K562 (cell line): Measurements from ENCODE around the gene RALGAPB. TPM values are rescaled to one million over a fixed set of nuclear protein-coding genes. Genes with fewer than 3 reads are reported as not detected.

Source experiments
- ATAC-seq: fragments of 200-7000 bp; cut with Tn5 transposase; 3 replicates; pipeline ENCODE4 v1.9.1; 2020; ENCODE audit warnings: moderate library complexity
- BruUV-seq: library from RNA; stranded (reverse); fragments of 400-500 nt; replicated peaks from 2 replicates; lab custom pipeline; 2021; lab: Mats Ljungman, UMichigan
- CTCF ChIA-PET: fragments of 300-600 bp; formaldehyde crosslinking; extraction: SDS; loops from one replicate; lab custom pipeline; 2021; ENCODE audit warnings: low intra/inter-chr PET ratio; lab: Yijun Ruan, JAX
- POLR2A ChIA-PET: fragments of 300-600, 350-650 bp; sonication (Branson Sonifier 250); formaldehyde crosslinking; extraction: SDS; loops from one replicate; lab custom pipeline; 2021; ENCODE audit warnings: antibody characterized with exemption, inconsistent platforms; lab: Yijun Ruan, JAX
- DNase-seq, 4 experiments: peaks; one replicate each; pipeline versions ENCODE4 v3.0.0 to v3.0.0-alpha.2; 2011 to 2018; ENCODE audit warnings: low spot score in 3 of 4, mixed read lengths in 3 of 4; ENCODE audit errors: extremely low read depth in 1 of 4
- FAIRE-seq: peaks from 2 replicates; lab custom pipeline; 2011; peaks lifted over from hg19 to GRCh38; lab: Jason Lieb, UNC
- H2AFZ ChIP-seq: 2 replicates; pipeline ENCODE4 v1.6.0; 2011; ENCODE audit warnings: low read depth, low read length, control low read depth, inconsistent platforms
- H3K27ac ChIP-seq: fragments of 200-600 bp; 3 replicates; pipeline ENCODE4 v1.8.0; 2011; ENCODE audit warnings: low read depth, mild to moderate bottlenecking, control low read depth, inconsistent platforms, low read length, moderate library complexity, mixed read lengths; ENCODE audit errors: extremely low read depth
- H3K27me3 ChIP-seq, 2 experiments: fragments of 300-600 bp in 1 of 2; 2 replicates in 1 of 2; 3 replicates in 1 of 2; pipeline versions ENCODE4 v1.6.0 to v1.8.0; 2011; ENCODE audit warnings: inconsistent platforms in 2 of 2, low read length in 2 of 2, mild to moderate bottlenecking in 1 of 2, mixed read lengths in 1 of 2, moderate library complexity in 1 of 2; ENCODE audit not compliant: control insufficient read depth in 2 of 2, insufficient read depth in 2 of 2
- H3K36me3 ChIP-seq: fragments of 300-600 bp; 3 replicates; pipeline ENCODE4 v1.8.0; 2011; ENCODE audit warnings: mild to moderate bottlenecking, low read length, inconsistent platforms; ENCODE audit not compliant: control insufficient read depth, insufficient read depth
- H3K4me1 ChIP-seq, 2 experiments: fragments of 200-600 bp in 1 of 2; replicated peaks in 1 of 2; 2 replicates in 1 of 2; 3 replicates in 1 of 2; pipeline versions ENCODE4 v1.5.1 to v1.8.0; 2011; ENCODE audit warnings: inconsistent platforms in 2 of 2, low read length in 2 of 2, mild to moderate bottlenecking in 1 of 2, mixed read lengths in 1 of 2, moderate library complexity in 1 of 2; ENCODE audit not compliant: control insufficient read depth in 2 of 2, insufficient read depth in 2 of 2
- H3K4me2 ChIP-seq: 2 replicates; pipeline ENCODE4 v1.6.1; 2011; ENCODE audit warnings: low read length, control low read depth, inconsistent platforms, mixed read lengths; ENCODE audit not compliant: insufficient read depth
- H3K4me3 ChIP-seq: fragments of 200-600 bp; sonication (generic), shearing (Covaris generic); 2 replicates; pipeline ENCODE4 v1.5.1; 2016; ENCODE audit warnings: control low read depth, inconsistent platforms
- H3K79me2 ChIP-seq: fragments of 200-600 bp; 3 replicates; pipeline ENCODE4 v1.8.0; 2011; ENCODE audit warnings: low read length, inconsistent platforms; ENCODE audit not compliant: control insufficient read depth, insufficient read depth
- H3K9ac ChIP-seq, 2 experiments: 2 replicates each; pipeline versions ENCODE4 v1.6.0 to v1.6.1; 2011; ENCODE audit warnings: low read depth in 2 of 2, low read length in 2 of 2, control low read depth in 1 of 2, inconsistent platforms in 1 of 2, mild to moderate bottlenecking in 1 of 2, mixed read lengths in 1 of 2; ENCODE audit not compliant: insufficient read depth in 1 of 2
- H3K9me1 ChIP-seq: one replicate; pipeline ENCODE4 v1.6.0; 2011; ENCODE audit warnings: inconsistent platforms, mild to moderate bottlenecking, low read length, moderate library complexity; ENCODE audit not compliant: control insufficient read depth, insufficient read depth
- H3K9me3 ChIP-seq: replicated peaks from 2 replicates; pipeline ENCODE4 v1.5.1; 2011; ENCODE audit warnings: low read depth, low read length, inconsistent platforms; ENCODE audit not compliant: control insufficient read depth, insufficient read depth
- H4K20me1 ChIP-seq: replicated peaks from 2 replicates; pipeline ENCODE4 v1.6.1; 2011; ENCODE audit warnings: low read length, inconsistent platforms, mixed read lengths; ENCODE audit not compliant: control insufficient read depth, insufficient read depth
- NR2C1 ChIP-seq, 2 experiments: fragments of 450-650 bp; IDR thresholded peaks; 2 replicates each; pipeline ENCODE4 v1.6.1; 2017; ENCODE audit warnings: mild to moderate bottlenecking in 2 of 2, antibody characterized with exemption in 1 of 2, inconsistent platforms in 1 of 2, missing compliant biosample characterization in 1 of 2, missing genetic modification characterization in 1 of 2
- PCBP1 ChIP-seq: fragments of 200-400 bp; formaldehyde crosslinking; IDR thresholded peaks from 2 replicates; pipeline ENCODE4 v1.6.1; 2018; ENCODE audit warnings: mild to moderate bottlenecking, low read depth, low read length; ENCODE audit not compliant: poor library complexity, severe bottlenecking
- WGBS: fragments of 100-300 bp; shearing (Covaris generic); methylation state at CpG from one replicate; pipeline ENCODE4 v1.1.6; 2016; ENCODE audit warnings: low coverage, mixed read lengths; ENCODE audit not compliant: insufficient coverage; ENCODE audit errors: missing lambda C conversion rate; 5-methylcytosine and 5-hydroxymethylcytosine counted together
- in situ Hi-C: fragments of 300-500 bp; cut with MboI; formaldehyde crosslinking; loops from 4 replicates; pipeline ENCODE4 v1.15.0; 2018; ENCODE audit warnings: inconsistent platforms, mixed read lengths
- intact Hi-C: fragments of 100-400 bp; cut with micrococcal nuclease; formaldehyde crosslinking; loops from 2 replicates; pipeline ENCODE4 v1.14.2; 2022
- polyA plus RNA-seq, 8 experiments: library from polyadenylated mRNA; depleted of rRNA in 4 of 8; stranded (reverse) in 5 of 8; unstranded in 3 of 8; fragments of >200 nt; fragmentation: Nextera tagmentation in 2 of 8; fragmentation: Illumina TruSeq in 1 of 8; extraction: Ambion mirVana in 2 of 8; extraction: Trizol in 1 of 8; gene quantifications; 2 replicates each; pipeline versions ENCODE4 v1.2.1 to v1.2.3, GENCODE V29; 2011 to 2014; ENCODE audit warnings: inconsistent platforms in 1 of 8, missing spikeins in 1 of 8
- total RNA-seq, 7 experiments: library from RNA; depleted of rRNA in 6 of 7; stranded (reverse); fragments of >200 nt in 6 of 7; fragmentation: Illumina TruSeq in 2 of 7; extraction: Trizol in 2 of 7; gene quantifications; 2 replicates each; pipeline versions ENCODE4 v1.2.1 to v1.2.3, GENCODE V29; 2011 to 2021; ENCODE audit warnings: low replicate concordance in 1 of 7
- TF ChIP-seq, protein P1 (sequence below): fragments of 450-650 bp; IDR thresholded peaks from 2 replicates; pipeline ENCODE4 v1.6.1; 2016; ENCODE audit warnings: missing biosample characterization, missing genetic modification characterization
- TF ChIP-seq, protein P2 (sequence below): fragments of 250-450 bp; sonication (Bioruptor Pico); IDR thresholded peaks from 2 replicates; pipeline ENCODE4 v1.4.0; 2020; ENCODE audit warnings: mild to moderate bottlenecking, moderate library complexity, borderline replicate concordance

The RALGAPB gene
- total and polyA plus RNA-seq, 9 of the 15 experiments (the other 6 are each of a cell fraction or from before 2014, with no cell fraction given): 4.3 to 25.6 (median 13.6) TPM

DNA sequence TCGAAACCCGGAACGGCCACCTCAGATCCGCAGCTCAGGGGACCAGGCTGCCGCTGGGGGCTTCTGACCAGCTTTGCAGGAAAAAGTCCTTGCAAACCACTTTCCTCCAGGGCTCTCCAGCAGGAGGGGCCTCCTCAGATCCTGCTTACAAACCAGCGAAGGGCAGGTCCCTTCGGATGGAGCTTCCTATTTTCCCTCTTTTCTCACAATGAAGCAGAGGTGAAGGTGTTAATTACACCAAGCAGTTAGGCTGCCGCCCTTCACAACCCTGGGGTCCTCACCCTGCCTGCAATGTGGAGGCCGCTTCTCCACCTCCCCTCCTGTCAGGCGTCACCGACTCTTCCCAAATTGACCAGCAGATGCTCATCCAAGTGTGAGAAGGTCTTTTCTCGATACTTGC lies 134.7 kb downstream of the RALGAPB start:
- H3K36me3 ChIP-seq: no peaks in the 10 kb centered on the region
- no peak overlapping the region for H3K27ac ChIP-seq
- ATAC-seq (no peak), DNase-seq (no peak), FAIRE-seq (no peak)
- no peaks in the 10 kb centered on the region for H3K9me1 ChIP-seq
- H3K4me1 ChIP-seq: no peaks in the 10 kb centered on the region
- no peaks in the 10 kb centered on the region for H4K20me1 ChIP-seq
- no peaks in the 10 kb centered on the region for H3K9me3 ChIP-seq
- CTCF ChIA-PET: no interaction called here
- 2% methylated on average over 12 of the region's 12 CpGs for WGBS
- POLR2A ChIA-PET: interaction anchor here (0.6 kb wide), 1 partner anchor 201 kb away, joined by 3 read pairs; no protein-coding TSS in a partner anchor
- TF ChIP-seq, protein P1, sequence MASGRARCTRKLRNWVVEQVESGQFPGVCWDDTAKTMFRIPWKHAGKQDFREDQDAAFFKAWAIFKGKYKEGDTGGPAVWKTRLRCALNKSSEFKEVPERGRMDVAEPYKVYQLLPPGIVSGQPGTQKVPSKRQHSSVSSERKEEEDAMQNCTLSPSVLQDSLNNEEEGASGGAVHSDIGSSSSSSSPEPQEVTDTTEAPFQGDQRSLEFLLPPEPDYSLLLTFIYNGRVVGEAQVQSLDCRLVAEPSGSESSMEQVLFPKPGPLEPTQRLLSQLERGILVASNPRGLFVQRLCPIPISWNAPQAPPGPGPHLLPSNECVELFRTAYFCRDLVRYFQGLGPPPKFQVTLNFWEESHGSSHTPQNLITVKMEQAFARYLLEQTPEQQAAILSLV (tag): no peak
- no peak for TF ChIP-seq PCBP1
- TF ChIP-seq, protein P2, sequence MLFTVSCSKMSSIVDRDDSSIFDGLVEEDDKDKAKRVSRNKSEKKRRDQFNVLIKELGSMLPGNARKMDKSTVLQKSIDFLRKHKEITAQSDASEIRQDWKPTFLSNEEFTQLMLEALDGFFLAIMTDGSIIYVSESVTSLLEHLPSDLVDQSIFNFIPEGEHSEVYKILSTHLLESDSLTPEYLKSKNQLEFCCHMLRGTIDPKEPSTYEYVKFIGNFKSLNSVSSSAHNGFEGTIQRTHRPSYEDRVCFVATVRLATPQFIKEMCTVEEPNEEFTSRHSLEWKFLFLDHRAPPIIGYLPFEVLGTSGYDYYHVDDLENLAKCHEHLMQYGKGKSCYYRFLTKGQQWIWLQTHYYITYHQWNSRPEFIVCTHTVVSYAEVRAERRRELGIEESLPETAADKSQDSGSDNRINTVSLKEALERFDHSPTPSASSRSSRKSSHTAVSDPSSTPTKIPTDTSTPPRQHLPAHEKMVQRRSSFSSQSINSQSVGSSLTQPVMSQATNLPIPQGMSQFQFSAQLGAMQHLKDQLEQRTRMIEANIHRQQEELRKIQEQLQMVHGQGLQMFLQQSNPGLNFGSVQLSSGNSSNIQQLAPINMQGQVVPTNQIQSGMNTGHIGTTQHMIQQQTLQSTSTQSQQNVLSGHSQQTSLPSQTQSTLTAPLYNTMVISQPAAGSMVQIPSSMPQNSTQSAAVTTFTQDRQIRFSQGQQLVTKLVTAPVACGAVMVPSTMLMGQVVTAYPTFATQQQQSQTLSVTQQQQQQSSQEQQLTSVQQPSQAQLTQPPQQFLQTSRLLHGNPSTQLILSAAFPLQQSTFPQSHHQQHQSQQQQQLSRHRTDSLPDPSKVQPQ (CRISPR knock-in tag): no peak
- no peak for TF ChIP-seq NR2C1 (IDR thresholded peaks at IDR 0.05)
- no peak for TF ChIP-seq NR2C1 (tag; IDR thresholded peaks at IDR 0.05)
- H2AFZ ChIP-seq: no peak overlapping the region
- H3K9ac ChIP-seq: no peak overlapping the region
- in situ Hi-C loops (no loop called here), intact Hi-C loops (no loop called here)
- BruUV-seq: no TSS peak
- H3K4me3 ChIP-seq: no peak overlapping the region
- no peak overlapping the region for H3K4me2 ChIP-seq
- H3K79me2 ChIP-seq: no peaks in the 10 kb centered on the region
- H3K27me3 ChIP-seq: peaks cover 17 to 36% of the 10 kb centered on the region in 2 experiments
